ENCODE measurements around the gene SDK1.

DNA sequence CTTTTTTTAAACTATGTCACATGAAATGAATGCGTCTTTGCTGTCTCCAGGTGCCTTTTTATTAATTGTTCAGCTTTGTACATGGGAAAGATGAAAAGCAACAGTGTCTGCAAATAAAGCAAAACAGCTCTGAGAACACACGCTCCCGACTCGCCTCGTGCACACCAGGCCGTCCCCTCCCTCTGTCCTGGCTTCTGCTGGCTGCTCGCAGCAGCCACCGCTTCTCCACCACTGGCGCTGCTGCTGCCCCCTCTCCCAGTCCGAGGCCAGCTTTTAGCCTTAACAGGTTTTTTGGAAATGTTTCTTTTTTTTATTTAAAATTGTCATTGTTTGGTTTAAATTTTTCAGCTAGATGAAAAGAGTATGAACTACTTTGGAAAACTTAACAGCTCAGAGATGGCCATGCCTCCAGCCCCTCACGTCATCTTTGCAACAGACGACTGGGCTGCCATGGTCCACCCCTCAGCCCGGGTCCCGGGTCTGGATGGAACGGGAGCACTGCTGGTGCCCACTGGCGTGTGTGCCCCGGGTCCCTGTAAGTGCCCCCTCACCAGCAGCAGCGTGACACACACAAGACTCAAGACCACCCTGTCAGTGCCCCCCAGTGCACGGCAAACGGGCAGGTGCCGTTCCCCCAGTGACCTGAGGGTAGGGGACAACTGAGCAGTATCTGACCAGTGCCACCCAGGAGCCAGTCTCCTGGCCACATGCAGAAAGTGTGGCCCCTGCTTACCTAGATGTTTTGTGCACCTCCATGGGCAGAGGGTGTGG, 965.4 kb downstream of the SDK1 start:
- TF ChIP-seq POLR2A (IDR thresholded peaks at IDR 0.05; ENCODE audit: low read length) (no peak), GATA1 (IDR thresholded peaks at IDR 0.05; ENCODE audit: low read depth, low read length) (no peak)
